IPS-NIHi7 (cell line): ENCODE data around the gene PDLIM7.

Source experiments
- DNase-seq: peaks from one replicate; pipeline ENCODE4 v3.0.0; 2012; ENCODE audit warnings: mixed read lengths; ENCODE audit errors: extremely low spot score

The PDLIM7 gene

DNA sequence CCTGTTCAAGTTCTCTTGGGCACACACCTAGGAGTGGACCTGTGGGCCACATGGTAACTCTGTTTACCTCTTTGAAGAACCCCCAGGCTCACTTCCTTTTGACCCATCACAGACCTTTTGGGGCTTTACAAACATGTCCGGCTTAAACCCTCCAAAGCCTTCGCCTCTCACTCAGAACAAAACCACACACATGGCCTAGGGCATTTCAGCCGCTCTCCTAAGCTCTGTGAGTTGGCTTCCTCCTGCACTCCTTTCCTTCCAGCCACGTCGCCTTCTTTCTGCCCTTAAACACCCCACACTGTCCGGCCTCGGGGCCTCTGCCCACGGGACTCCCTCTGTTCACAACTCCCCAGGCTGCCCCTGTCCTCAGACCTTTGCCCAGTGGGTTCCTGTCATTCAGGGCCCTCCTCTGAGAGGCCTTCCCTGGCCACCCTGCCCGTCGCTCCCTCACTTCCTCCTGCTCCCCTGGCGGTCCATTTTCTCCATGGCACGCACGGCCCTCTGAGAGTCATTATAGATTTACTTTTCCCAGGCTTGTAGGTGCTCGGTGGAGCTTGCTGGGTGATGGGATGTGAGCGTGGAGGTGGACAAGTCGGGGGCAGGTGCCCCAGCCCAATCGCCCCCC lies 10.3 kb upstream of the PDLIM7 start:
- no peak for DNase-seq

DNA sequence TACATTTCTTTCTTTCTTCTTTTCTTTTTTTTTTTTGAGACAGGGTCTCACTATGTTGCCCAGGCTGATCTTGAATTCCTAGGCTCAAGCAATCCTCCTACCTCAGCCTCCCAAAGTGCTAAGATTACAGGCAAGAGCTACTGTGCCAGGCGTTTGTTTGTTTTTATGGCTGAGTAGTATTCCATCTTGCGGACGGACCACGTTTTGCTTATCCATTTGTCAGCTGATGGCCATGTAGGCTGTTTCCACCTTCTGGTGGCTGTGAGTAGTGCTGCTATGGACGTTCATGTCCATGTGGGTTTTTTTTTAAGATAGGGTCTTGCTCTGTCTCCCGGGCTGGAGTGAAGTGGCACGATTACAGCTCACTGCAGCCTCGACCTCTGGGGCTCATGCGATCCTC lies 9.8 kb upstream of the PDLIM7 start:
- no peak for DNase-seq

DNA sequence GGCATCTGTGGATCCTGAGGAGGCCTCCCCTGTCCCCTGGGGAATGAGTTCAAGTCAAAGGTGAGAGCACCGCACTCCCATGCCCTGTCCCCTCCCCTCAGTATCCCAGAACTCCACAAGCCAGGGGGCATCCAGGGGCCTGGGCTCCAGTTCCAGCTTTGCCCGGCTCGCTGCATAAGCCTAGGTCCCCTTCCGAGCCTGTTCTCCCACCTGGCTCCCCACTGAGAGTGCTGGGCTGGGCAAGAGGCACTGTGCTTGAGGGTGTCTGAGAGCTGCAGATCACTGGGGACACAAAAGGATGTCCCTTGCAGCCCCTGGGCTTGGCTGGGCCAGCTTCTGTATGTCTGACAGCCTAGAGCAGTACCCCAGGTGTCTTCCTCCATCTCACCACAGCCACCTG lies 7.7 kb upstream of the PDLIM7 start:
- no peak for DNase-seq

DNA sequence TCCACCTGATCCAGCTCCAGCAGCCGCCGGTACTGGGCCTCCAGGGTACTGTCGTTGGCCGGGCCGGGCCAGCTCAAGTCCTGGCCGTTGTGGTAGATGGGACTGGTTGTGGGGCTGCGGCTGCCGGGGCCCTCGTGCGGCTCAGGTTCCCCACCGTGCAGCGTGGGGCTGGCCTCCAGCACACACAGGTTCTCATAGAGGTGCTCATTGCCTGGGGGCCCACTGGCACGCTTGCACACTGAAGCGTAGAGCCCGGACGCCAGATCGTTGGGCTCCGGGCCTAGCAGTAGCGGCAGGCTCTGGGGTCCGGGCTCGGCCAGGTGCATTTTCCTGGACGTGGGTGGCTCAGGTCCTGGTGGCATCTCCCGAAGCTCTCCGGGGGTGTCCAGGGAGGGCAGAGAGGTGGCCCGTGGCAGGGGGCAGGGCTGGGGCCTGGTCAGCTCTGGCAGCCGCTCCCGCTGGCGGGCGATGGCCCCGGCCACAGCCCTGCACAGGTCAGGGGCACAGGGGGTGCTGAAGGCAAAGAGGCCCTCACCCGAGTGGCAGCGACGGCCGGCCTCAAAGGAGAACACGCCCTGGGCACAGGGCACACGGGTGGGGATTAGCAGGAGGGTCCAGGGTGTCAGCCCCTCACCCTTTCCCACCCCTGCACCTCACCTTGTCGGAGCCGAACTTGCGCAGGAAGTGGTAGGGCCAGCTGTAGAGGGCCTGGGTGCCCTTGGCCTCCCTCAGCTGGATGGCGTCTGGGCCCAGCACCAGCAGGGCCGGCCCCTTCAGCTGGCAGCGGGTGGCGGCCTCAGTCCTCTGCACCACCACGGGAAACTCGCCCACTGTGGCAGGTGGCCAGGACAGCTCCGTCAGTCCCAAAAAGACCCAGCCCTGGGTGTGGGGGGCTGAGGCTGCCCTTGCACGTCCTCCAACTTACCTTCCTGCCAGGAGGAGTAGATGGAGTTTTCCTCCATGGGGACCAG lies 7.0 kb upstream of the PDLIM7 start:
- no peak for DNase-seq

DNA sequence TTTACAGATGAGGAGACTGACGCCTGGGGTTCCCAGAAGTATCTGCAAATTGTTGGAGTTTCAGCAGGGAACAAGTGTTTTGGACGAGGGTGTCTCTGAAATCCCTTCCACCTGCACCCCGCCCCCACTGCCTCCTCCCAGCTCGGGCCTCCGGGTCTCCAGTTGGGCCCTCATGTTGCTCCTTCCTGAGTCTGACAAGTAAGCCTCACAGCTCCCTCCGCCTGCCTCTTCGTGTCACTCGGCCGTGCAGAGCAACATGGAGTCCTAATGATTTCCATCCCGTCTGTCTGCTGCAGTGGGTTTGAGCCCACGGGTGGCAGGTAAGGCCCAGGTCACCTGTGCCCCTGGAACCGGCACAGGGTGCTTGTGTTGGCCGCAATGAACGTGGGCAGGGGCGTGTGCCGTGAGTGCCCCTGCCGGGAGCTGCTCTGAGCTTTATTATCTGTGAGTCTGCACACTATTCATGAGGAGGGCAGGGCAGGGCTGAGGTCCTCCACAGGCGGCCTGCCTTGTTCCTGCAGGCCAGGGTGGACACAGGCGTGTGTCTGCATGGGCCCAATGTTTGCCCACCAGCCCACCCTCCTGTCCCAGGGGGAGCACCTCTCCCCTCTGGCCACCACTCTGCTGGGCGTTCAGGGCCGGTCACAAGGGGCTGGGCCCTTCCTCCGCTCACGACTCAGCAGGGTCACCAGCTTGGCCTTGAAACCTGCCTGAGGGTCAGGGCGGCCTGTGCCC lies 6.1 kb upstream of the PDLIM7 start:
- DNase-seq = no peak

DNA sequence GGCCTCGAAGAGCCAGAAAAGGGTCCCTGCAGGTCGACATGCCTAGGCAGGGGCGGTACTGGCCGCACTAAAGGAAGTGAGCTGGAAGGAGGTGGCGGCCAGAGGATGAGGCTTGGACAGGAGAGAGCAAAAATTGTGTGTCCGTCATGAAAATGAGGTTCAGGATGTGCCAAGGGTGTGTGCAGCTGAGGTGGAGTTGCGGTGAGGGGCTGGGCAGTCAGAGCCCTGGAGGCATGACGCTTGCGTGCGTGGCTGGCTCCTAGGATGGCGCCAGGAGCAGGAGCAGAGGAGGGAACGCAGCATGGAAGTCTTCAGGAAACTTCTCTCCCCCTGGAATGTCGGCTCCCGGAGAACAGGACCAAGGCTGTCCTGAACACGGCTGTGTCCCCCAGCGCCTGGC lies 5.5 kb upstream of the PDLIM7 start:
- no peak for DNase-seq

DNA sequence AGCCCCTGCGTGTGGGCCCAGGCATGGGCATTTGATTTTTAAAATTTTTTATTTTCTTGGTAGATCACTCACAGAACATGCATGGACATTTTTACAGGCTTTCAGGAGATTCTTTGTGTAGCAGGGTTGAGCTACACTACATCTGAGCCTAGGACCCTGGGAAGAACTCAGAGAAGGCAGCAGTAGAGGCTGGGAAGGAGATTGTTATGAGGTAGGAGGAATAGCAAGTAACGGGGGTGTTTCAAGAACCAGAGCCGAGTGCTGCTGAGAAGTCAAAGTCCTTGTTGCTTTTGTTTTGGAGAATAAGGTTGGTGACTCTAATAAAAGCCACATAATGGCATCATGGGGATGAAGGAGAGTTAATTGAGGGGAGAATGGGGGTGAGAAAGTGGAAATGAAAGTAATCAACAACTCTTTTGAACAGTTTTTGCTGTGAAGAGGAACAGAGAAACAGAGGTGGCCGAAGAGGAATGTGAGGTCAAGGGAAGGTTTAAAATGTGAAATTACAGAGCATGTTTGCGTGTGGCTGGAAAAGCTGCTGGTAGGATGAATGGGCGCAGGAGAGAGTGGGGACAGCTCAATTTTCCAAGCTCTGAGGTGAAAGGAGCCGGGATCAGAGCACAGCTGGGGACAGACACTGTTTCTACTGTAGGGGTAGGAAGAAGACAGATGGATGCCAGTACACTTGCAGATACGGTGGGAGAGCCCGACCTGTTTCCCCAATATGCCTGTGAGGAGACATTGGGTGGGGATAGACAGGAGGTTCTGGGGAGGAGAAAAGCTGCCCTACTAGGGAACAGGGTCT lies 4.7 kb upstream of the PDLIM7 start:
- no peak for DNase-seq

DNA sequence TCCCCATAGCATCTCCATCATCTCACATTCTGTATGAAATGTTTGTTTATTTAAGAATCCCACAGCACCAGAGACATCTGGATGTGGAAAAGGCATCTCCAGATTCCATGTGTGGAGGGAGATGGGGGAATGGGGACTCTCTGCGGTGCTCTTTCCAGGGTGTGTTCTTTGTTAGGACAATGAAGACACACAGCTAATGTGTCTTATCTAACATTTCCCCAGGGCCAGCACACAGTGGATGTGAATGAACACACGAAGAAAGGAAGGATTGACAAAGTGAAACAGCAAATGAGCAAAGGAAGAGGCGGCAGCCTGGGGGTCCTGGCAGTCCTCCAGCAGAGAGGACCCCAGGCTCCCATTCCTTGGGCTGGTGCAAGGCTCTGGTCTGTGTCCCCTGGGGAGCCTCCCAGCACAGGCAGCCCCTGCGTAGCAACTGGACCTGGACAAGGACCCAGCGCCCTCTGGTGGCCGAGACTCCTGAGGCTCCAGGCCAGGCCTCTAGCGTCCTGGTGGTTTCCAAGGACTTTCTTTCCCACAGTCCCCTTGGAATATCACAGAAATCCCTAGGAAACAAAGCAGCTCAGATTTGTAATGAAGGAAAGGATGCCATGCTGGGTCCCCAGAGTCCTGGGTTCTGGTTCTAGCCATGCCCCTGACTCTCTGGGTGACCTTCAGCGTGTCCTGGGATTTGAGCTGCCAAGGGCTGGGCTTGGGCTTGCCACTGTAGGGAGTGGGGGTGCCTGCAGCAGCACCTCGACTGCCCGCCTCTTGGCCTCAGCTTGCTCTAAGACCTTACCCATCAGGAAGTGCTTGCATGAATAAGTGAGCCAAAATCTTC lies 3.5 kb upstream of the PDLIM7 start:
- peak; percentile 88 for DNase-seq

DNA sequence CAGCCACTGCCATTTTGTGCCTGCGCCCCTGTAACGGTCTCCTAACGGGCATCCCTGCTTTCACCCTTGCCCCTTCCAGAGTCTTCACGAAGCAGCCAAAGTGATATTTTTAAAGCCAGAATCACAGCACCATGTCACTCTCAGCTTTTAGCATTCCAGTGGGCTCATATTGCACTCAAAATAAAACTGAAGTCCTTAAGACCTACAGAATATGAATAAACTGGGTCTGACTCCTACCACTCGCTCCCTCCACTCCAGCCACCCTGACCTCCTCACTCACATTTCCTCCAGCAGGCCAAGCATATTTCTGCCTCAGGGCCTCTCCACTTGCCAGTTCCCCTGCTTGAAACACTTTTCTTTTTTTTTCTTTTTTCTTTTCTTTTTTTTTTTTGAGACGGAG lies 2.4 kb upstream of the PDLIM7 start:
- DNase-seq = no peak

DNA sequence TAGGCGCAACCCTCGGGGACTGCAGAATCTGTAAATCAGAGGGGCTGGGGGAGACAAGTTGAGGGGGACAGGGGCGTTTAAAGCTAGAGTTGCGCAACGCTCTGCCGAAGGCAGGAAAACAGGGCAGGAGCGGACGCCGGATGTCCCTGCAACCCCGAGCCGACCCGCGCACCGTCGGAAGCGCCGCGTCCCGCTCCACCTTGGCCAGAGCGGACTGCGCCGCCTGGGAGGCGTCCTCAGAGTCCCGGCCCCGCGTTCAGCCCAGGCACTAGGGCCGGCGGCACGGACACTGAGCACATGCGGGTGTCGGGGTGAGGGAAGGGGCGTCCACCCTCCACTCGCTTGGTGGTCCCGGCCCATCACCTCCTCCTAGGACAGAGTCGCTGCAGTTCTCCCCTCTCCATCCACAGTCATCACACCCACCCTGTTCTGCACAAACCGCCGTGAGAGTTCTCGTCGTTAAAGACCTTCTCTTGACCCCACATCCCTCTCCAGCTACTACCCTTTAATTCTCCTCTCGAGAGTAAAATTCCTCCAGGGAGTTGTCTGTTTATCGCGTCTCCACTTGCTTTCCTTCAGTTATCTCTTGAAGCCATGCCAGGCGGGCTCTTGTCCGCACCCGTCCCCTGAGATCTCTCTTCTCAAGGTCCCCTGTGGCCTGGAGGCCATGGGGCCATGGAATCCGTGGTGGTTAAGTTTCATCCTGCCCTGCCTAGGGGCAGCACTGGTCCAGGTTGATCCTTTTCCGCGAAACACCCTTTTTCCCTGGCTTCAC lies 796 bp upstream of the PDLIM7 start:
- DNase-seq = no peak

DNA sequence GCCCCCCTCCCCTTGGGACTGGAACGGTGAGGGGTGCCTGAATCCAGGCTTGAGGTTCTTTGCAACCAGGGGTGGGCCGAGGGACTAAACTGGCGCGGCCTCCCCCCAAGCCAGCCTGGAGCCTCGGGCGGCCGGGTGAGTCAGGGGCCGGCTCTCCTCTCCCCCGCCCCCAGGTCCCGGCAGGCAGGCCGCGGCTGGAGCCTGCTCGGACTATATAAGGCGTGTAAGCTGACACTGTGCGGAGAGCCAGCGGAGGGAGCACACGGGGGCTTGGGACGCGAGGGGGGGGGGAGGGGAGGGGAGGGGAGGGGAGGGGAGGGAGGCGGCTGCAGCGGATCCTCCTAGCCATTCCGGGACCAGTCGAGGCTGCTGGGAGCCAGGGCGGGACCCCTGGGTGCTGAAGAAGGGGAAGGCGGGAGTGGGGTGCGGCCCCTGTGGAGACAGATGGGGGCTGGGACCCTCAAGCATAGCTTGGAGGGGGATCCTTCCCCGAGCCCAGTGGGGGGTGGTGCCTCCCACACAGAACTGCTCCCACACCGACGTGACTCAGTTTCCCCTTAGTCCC lies 595 bp downstream of the PDLIM7 start:
- peak; percentile 87 for DNase-seq

DNA sequence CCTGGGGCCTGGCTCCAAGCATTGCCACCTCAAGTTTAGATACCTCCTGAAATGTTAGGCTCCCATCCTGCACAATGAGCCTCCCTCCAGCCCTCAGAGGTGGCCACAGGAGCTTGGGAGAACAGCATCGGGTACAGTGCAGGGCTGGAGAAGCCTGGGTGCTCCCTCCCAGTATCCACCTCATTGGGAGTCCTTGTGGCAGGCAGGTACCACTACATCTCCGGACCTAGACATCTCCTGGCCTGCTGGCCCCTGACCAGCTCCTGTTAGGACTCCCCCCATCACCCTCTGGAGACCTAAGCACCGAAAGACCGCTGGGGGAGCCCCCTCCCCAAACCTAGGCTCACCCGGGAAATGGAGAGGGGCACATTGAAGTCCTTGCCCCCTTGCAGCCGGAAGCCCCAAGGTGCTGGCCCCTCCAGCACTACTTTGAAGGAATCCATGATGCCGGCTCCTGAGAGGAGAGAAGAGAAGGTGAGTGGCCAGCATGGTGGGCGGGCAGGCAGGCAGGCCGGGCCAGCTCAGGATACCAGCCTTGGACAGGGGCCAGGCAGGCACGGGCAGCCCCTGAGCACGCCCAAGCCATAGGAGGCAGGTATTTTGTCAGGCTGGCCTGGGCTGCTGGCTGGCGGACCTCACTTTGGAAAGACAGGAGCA lies 1.2 kb downstream of the PDLIM7 start:
- no peak for DNase-seq

DNA sequence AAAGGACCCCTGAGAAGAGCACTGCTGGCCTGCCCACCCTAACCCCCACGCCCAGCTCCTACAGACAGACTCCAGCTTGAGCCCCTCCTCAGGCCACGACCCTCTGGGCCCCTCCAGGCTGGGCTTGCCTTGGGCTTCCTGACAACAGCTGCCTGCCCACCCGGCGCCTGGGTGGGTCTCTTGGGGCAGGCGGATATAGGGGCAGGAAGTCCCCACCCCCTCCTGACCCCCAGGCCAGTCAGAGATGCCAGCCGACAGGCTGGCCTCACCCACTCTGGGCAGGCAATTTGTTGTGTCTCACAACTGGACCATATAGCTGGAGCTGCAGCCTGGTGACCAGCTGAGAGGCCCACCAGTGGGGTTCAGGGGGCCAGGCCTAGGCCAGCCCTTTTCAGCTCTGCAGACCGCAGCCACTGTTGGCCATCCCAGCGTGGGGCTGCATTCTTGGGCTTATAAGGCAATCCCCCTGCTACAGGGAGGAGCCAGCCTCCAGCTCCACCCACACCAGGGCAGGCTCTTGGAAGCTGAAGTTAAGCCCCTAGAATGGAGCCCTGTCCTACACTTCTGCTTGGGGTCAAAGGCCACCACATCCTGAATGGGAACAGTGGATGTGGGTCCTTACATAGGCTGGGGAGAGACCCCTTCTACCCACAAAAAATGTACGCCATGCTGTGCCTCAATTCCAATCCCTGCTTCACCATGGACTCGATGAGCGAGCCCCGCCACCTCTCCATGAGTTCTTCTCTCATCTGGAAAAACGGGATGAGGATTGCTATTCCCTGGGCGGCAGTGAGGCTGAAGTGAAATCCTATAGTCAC lies 2.0 kb downstream of the PDLIM7 start:
- peak; percentile 69 for DNase-seq

DNA sequence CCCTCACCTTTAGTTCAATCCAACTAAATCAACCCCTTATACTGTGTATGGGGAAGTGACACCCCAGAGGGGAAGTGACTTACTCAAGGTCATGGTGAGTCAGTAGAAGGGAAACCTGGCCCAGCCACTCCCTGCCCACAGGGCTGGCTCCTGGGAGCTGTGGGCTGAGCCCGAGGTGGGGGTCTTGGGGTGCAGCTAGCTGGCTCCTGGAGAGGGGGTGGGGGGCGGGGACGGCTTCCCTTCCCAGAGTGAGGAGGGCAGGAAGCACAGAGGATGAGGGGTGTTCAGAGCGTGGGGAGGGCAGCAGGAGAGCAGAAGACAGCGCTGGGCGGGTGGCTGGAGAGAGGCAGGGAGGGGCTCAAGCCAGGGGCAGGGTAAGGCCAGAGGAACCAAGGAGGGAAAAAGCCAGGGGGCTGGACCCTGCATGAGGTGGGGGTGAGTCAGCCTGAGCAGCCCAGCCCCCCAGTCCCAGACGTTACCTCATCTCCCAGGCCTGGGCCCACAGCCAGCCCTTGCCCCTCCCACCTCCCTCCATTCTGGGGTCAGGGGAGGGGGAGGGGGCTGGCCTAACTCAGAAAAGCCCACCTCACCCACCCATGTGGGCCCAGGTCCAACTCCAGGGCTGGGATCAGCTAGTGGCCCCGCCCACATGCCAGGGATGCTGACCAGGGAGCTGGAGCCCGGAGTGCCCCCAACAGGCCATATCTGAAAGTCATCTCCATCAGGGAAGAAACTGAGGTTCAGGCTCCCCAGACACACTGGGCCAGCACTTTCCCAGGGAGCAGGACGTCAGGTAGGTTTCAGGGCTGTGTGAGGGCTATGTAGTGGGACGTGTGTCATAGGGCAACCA lies 2.8 kb downstream of the PDLIM7 start:
- DNase-seq = peak; percentile 46

DNA sequence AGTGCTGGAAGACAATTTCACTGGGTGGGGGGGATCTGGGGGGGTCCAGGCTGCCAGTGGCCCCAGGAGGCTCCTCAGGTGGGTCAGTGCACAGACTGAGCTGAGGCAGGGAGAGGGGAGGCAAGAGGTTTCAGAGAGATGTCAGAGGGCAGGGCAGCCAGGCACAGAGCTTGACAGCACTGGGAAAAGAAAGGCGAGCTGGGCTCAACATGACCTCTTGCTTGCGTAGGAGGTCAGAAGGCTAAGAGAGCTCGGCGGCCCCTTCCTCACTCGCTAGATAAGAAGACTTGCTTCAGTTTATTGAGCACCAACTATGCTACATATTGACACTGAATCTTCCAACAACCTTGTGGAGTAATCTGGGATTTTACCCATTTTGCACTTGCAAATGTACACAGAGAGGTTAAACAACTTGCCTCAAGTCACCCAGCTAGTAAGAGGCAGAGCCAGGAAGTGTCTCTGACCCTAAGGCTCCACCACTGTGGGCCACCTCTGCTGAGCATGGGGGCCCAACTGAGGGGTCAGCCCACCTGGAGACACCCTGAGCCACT lies 3.5 kb downstream of the PDLIM7 start:
- DNase-seq = no peak

DNA sequence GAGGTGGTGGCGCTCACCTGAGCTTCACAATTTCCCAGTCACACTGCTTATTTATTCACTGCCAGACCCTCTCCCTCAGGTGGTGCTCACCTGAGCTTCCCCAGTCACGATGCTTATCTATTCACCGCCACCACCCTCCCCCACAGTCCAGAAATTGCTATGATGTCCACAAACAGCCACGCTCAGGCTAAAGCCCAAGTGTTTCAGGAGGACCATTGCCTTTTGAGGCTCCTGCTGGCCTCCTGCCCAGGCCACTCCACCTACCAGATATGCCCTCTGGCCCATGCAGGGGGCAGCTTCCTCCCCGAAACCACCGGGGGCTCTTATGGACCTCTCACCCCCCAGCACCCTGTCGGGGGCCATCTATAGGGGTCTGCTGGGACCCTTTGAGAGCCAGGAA lies 4.6 kb downstream of the PDLIM7 start:
- no peak for DNase-seq
